H9 (cell line): ENCODE results near the gene TSPAN5. TPM values are rescaled to one million over a fixed set of nuclear protein-coding genes. Genes with fewer than 3 reads are reported as not detected.
A peak's percentile ranks its signal among the peaks of the same experiment; 100 is the strongest.

Source experiments
- DNase-seq: peaks from one replicate; pipeline ENCODE4 v3.0.0-alpha.2; 2017
- H2AFZ ChIP-seq: one replicate; pipeline ENCODE4 v1.6.1; 2013; ENCODE audit warnings: mild to moderate bottlenecking, low read length, control low read depth, moderate library complexity
- H2AK5ac ChIP-seq: 2 replicates; pipeline ENCODE4 v1.6.1; 2013; ENCODE audit warnings: low read length, control low read depth, mixed read lengths; ENCODE audit not compliant: insufficient read length
- H2BK120ac ChIP-seq: one replicate; pipeline ENCODE4 v1.6.1; 2013; ENCODE audit warnings: low read depth, mild to moderate bottlenecking, low read length, control low read depth, inconsistent platforms; ENCODE audit not compliant: poor library complexity, severe bottlenecking
- H2BK12ac ChIP-seq: 2 replicates; pipeline ENCODE4 v1.6.1; 2013; ENCODE audit warnings: low read length, control low read depth, mixed read lengths, low read depth; ENCODE audit not compliant: insufficient read length
- H2BK15ac ChIP-seq: 2 replicates; pipeline ENCODE4 v1.6.1; 2013; ENCODE audit warnings: low read depth, low read length, control low read depth
- H2BK20ac ChIP-seq: one replicate; pipeline ENCODE4 v1.6.1; 2013; ENCODE audit warnings: low read depth, mild to moderate bottlenecking, low read length, control low read depth, inconsistent platforms; ENCODE audit not compliant: poor library complexity, severe bottlenecking
- H2BK5ac ChIP-seq: 2 replicates; pipeline ENCODE4 v1.6.1; 2013; ENCODE audit warnings: low read length, control low read depth, mixed read lengths; ENCODE audit not compliant: insufficient read length
- H3K14ac ChIP-seq: 2 replicates; pipeline ENCODE4 v1.6.1; 2013; ENCODE audit warnings: low read length, control low read depth; ENCODE audit not compliant: insufficient read depth
- H3K18ac ChIP-seq: 2 replicates; pipeline ENCODE4 v1.6.1; 2013; ENCODE audit warnings: low read depth, mild to moderate bottlenecking, mixed read lengths, low read length, control low read depth; ENCODE audit not compliant: insufficient read length
- H3K23ac ChIP-seq: 2 replicates; pipeline ENCODE4 v1.6.1; 2013; ENCODE audit warnings: low read length, control low read depth, mixed read lengths, low read depth; ENCODE audit not compliant: insufficient read length
- H3K23me2 ChIP-seq: 2 replicates; pipeline ENCODE4 v1.6.1; 2013; ENCODE audit warnings: low read depth, mild to moderate bottlenecking, mixed read lengths, low read length, control low read depth; ENCODE audit not compliant: insufficient read length, poor library complexity, severe bottlenecking
- H3K27ac ChIP-seq: 2 replicates; pipeline ENCODE4 v1.5.1; 2013; ENCODE audit warnings: low read length, control low read depth, mixed read lengths, low read depth; ENCODE audit not compliant: insufficient read length
- H3K27me3 ChIP-seq: 2 replicates; pipeline ENCODE4 v1.6.1; 2013; ENCODE audit warnings: low read length, control low read depth, inconsistent platforms; ENCODE audit not compliant: insufficient read depth
- H3K4ac ChIP-seq: 2 replicates; pipeline ENCODE4 v1.6.1; 2013; ENCODE audit warnings: low read depth, mild to moderate bottlenecking, control low read depth, inconsistent platforms, low read length, moderate library complexity
- H3K4me1 ChIP-seq: 2 replicates; pipeline ENCODE4 v1.6.1; 2013; ENCODE audit warnings: low read length, control low read depth, inconsistent platforms; ENCODE audit not compliant: insufficient read depth
- H3K4me2 ChIP-seq: 2 replicates; pipeline ENCODE4 v1.6.1; 2013; ENCODE audit warnings: low read length, control low read depth, mixed read lengths; ENCODE audit not compliant: insufficient read length, insufficient read depth
- H3K56ac ChIP-seq: 2 replicates; pipeline ENCODE4 v1.6.1; 2013; ENCODE audit warnings: low read depth, mild to moderate bottlenecking, mixed read lengths, low read length, control low read depth; ENCODE audit not compliant: insufficient read length
- H3K79me1 ChIP-seq: 2 replicates; pipeline ENCODE4 v1.6.1; 2013; ENCODE audit warnings: low read depth, mild to moderate bottlenecking, moderate library complexity, low read length, control low read depth, inconsistent platforms; ENCODE audit not compliant: insufficient read depth, poor library complexity, severe bottlenecking
- H3K79me2 ChIP-seq: 2 replicates; pipeline ENCODE4 v1.6.1; 2013; ENCODE audit warnings: low read length, control low read depth, inconsistent platforms; ENCODE audit not compliant: insufficient read depth
- H3K9ac ChIP-seq: 2 replicates; pipeline ENCODE4 v1.6.1; 2013; ENCODE audit warnings: low read length, control low read depth, mixed read lengths; ENCODE audit not compliant: insufficient read length; ENCODE audit errors: extremely low read depth
- H3K9me3 ChIP-seq: one replicate; pipeline ENCODE4 v1.6.1; 2013; ENCODE audit warnings: low read depth, low read length, inconsistent platforms; ENCODE audit not compliant: control insufficient read depth
- H3T11ph ChIP-seq: one replicate; pipeline ENCODE4 v1.6.1; 2013; ENCODE audit warnings: mild to moderate bottlenecking, low read length, control low read depth, inconsistent platforms
- H4K20me1 ChIP-seq: one replicate; pipeline ENCODE4 v1.6.1; 2013; ENCODE audit not compliant: control insufficient read depth, insufficient read length, insufficient read depth
- H4K5ac ChIP-seq: 2 replicates; pipeline ENCODE4 v1.6.1; 2013; ENCODE audit warnings: low read depth, mild to moderate bottlenecking, mixed read lengths, low read length, control low read depth; ENCODE audit not compliant: insufficient read length
- H4K8ac ChIP-seq: replicated peaks from 2 replicates; pipeline ENCODE4 v1.6.1; 2013; ENCODE audit warnings: low read length, control low read depth, mixed read lengths, low read depth; ENCODE audit not compliant: insufficient read length
- H4K91ac ChIP-seq: 2 replicates; pipeline ENCODE4 v1.6.1; 2013; ENCODE audit warnings: low read depth, mild to moderate bottlenecking, moderate library complexity, mixed read lengths, low read length, control low read depth; ENCODE audit not compliant: insufficient read length
- H3K27ac Mint-ChIP-seq, 3 experiments: 2 replicates in 2 of 3; 3 replicates in 1 of 3; pipeline ENCODE4 v1.8.0; 2020 to 2021; ENCODE audit warnings: mixed read lengths in 3 of 3, mild to moderate bottlenecking in 1 of 3, moderate library complexity in 1 of 3
- H3K27me3 Mint-ChIP-seq: 2 replicates; pipeline ENCODE4 v1.8.0; 2021; ENCODE audit warnings: low read depth, mild to moderate bottlenecking, moderate library complexity, mixed read lengths
- H3K36me3 Mint-ChIP-seq, 3 experiments: 2 replicates in 2 of 3; 3 replicates in 1 of 3; pipeline ENCODE4 v1.8.0; 2020 to 2021; ENCODE audit warnings: low read depth in 3 of 3, mixed read lengths in 3 of 3; ENCODE audit not compliant: insufficient read depth in 1 of 3
- H3K4me1 Mint-ChIP-seq, 2 experiments: 2 replicates each; pipeline ENCODE4 v1.8.0; 2020; ENCODE audit warnings: mixed read lengths in 2 of 2
- H3K4me3 Mint-ChIP-seq, 2 experiments: 2 replicates in 1 of 2; 3 replicates in 1 of 2; pipeline ENCODE4 v1.8.0; 2020 to 2021; ENCODE audit warnings: mild to moderate bottlenecking in 2 of 2, mixed read lengths in 2 of 2, moderate library complexity in 1 of 2
- H3K9me3 Mint-ChIP-seq, 2 experiments: 2 replicates in 1 of 2; 3 replicates in 1 of 2; pipeline ENCODE4 v1.8.0; 2020; ENCODE audit warnings: mild to moderate bottlenecking in 2 of 2, mixed read lengths in 2 of 2, moderate library complexity in 1 of 2
- WGBS: extraction: QIAGEN DNeasy Blood & Tissue Kit; methylation state at CpG from one replicate; pipeline ENCODE4 v1.1.7; 2013; ENCODE audit warnings: missing lambda C conversion rate, low lambda C conversion rate, mixed read lengths; ENCODE audit not compliant: insufficient read length; ENCODE audit errors: extremely low coverage; 5-methylcytosine and 5-hydroxymethylcytosine counted together
- total RNA-seq: library from RNA; stranded (reverse); gene quantifications from 2 replicates; pipeline ENCODE4 v1.2.1, GENCODE V29; 2021
- TF ChIP-seq, protein P1 (sequence below): fragments of 200-600 bp; sonication (generic); conservative IDR thresholded peaks from 3 replicates; pipeline ENCODE4 v1.8.0; 2021; ENCODE audit warnings: antibody characterized with exemption, mild to moderate bottlenecking

The TSPAN5 gene
- total RNA-seq, 1 experiment from 2014 or later, result 7.0 TPM

- Histone ChIP-seq H3K27ac (no peak overlapping the region), H2BK15ac (no peak overlapping the region), H2BK120ac (no peak overlapping the region), H3K9ac (no peak overlapping the region), H3K79me2 (peaks cover 2% of the 10 kb centered on the region; the same call in 1 of the 2 replicates), H4K5ac (no peak overlapping the region), H2BK12ac (no peak overlapping the region), H2AFZ (no peak overlapping the region), H3T11ph (no peak overlapping the region), H3K18ac (no peak overlapping the region), H3K23me2 (no peaks in the 10 kb centered on the region), H2BK5ac (no peak overlapping the region), H3K4me1 (peaks cover 4% of the 10 kb centered on the region; the same call in 1 of the 2 replicates), H3K79me1 (no peaks in the 10 kb centered on the region), H3K9me3 (no peaks in the 10 kb centered on the region), H4K8ac (no peak overlapping the region), H3K4me2 (no peak overlapping the region), H2BK20ac (no peak overlapping the region), H3K14ac (no peak overlapping the region), H3K56ac (no peak overlapping the region), H3K4ac (no peak overlapping the region), H4K91ac (no peak overlapping the region), H3K27me3 (no peaks in the 10 kb centered on the region), H3K23ac (no peak overlapping the region), H4K20me1 (no peaks in the 10 kb centered on the region), H2AK5ac (no peak overlapping the region)
- WGBS, result no CpG with 5 or more reads among the region's 5 CpGs
- H3K36me3 Mint-ChIP-seq, result peaks cover 9 to 20% (median 20%) of the 10 kb centered on the region in 3 experiments
- H3K9me3 Mint-ChIP-seq, result peaks cover 19 to 22% of the 10 kb centered on the region in 2 experiments
- no peaks in the 10 kb centered on the region for H3K27me3 Mint-ChIP-seq
- TF ChIP-seq, protein P1, sequence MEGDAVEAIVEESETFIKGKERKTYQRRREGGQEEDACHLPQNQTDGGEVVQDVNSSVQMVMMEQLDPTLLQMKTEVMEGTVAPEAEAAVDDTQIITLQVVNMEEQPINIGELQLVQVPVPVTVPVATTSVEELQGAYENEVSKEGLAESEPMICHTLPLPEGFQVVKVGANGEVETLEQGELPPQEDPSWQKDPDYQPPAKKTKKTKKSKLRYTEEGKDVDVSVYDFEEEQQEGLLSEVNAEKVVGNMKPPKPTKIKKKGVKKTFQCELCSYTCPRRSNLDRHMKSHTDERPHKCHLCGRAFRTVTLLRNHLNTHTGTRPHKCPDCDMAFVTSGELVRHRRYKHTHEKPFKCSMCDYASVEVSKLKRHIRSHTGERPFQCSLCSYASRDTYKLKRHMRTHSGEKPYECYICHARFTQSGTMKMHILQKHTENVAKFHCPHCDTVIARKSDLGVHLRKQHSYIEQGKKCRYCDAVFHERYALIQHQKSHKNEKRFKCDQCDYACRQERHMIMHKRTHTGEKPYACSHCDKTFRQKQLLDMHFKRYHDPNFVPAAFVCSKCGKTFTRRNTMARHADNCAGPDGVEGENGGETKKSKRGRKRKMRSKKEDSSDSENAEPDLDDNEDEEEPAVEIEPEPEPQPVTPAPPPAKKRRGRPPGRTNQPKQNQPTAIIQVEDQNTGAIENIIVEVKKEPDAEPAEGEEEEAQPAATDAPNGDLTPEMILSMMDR, result no peak
- H3K4me3 Mint-ChIP-seq, result no peak overlapping the region
- H3K27ac Mint-ChIP-seq, result peak overlapping the region in 1 of 3 experiments; percentile 21; a peak in 1 of 7 replicates
- no peak for DNase-seq
- peaks cover 15 to 16% of the 10 kb centered on the region in 2 experiments for H3K4me1 Mint-ChIP-seq
Observed at GRCh38 chr4:98648602-98649001, 9.8 kb downstream of the TSPAN5 start.
